K562 (cell line): ENCODE measurements around the gene UHRF1. TPM values are rescaled to one million over a fixed set of nuclear protein-coding genes. Genes with fewer than 3 reads are reported as not detected.

Source experiments
- ATAC-seq: fragments of 200-7000 bp; cut with Tn5 transposase; 3 replicates; pipeline ENCODE4 v1.9.1; 2020; ENCODE audit warnings: moderate library complexity
- BruUV-seq: library from RNA; stranded (reverse); fragments of 400-500 nt; replicated peaks from 2 replicates; lab custom pipeline; 2021; lab: Mats Ljungman, UMichigan
- CTCF ChIA-PET: fragments of 300-600 bp; formaldehyde crosslinking; extraction: SDS; loops from one replicate; lab custom pipeline; 2021; ENCODE audit warnings: low intra/inter-chr PET ratio; lab: Yijun Ruan, JAX
- POLR2A ChIA-PET: fragments of 300-600, 350-650 bp; sonication (Branson Sonifier 250); formaldehyde crosslinking; extraction: SDS; loops from one replicate; lab custom pipeline; 2021; ENCODE audit warnings: antibody characterized with exemption, inconsistent platforms; lab: Yijun Ruan, JAX
- DNase-seq, 4 experiments: peaks; one replicate each; pipeline versions ENCODE4 v3.0.0 to v3.0.0-alpha.2; 2011 to 2018; ENCODE audit warnings: low spot score in 3 of 4, mixed read lengths in 3 of 4; ENCODE audit errors: extremely low read depth in 1 of 4
- FAIRE-seq: peaks from 2 replicates; lab custom pipeline; 2011; peaks lifted over from hg19 to GRCh38; lab: Jason Lieb, UNC
- H2AFZ ChIP-seq: 2 replicates; pipeline ENCODE4 v1.6.0; 2011; ENCODE audit warnings: low read depth, low read length, control low read depth, inconsistent platforms
- H3K27ac ChIP-seq: fragments of 200-600 bp; 3 replicates; pipeline ENCODE4 v1.8.0; 2011; ENCODE audit warnings: low read depth, mild to moderate bottlenecking, control low read depth, inconsistent platforms, low read length, moderate library complexity, mixed read lengths; ENCODE audit errors: extremely low read depth
- H3K27me3 ChIP-seq, 2 experiments: fragments of 300-600 bp in 1 of 2; 2 replicates in 1 of 2; 3 replicates in 1 of 2; pipeline versions ENCODE4 v1.6.0 to v1.8.0; 2011; ENCODE audit warnings: inconsistent platforms in 2 of 2, low read length in 2 of 2, mild to moderate bottlenecking in 1 of 2, mixed read lengths in 1 of 2, moderate library complexity in 1 of 2; ENCODE audit not compliant: control insufficient read depth in 2 of 2, insufficient read depth in 2 of 2
- H3K36me3 ChIP-seq: fragments of 300-600 bp; 3 replicates; pipeline ENCODE4 v1.8.0; 2011; ENCODE audit warnings: mild to moderate bottlenecking, low read length, inconsistent platforms; ENCODE audit not compliant: control insufficient read depth, insufficient read depth
- H3K4me1 ChIP-seq, 2 experiments: fragments of 200-600 bp in 1 of 2; replicated peaks in 1 of 2; 2 replicates in 1 of 2; 3 replicates in 1 of 2; pipeline versions ENCODE4 v1.5.1 to v1.8.0; 2011; ENCODE audit warnings: inconsistent platforms in 2 of 2, low read length in 2 of 2, mild to moderate bottlenecking in 1 of 2, mixed read lengths in 1 of 2, moderate library complexity in 1 of 2; ENCODE audit not compliant: control insufficient read depth in 2 of 2, insufficient read depth in 2 of 2
- H3K4me2 ChIP-seq: 2 replicates; pipeline ENCODE4 v1.6.1; 2011; ENCODE audit warnings: low read length, control low read depth, inconsistent platforms, mixed read lengths; ENCODE audit not compliant: insufficient read depth
- H3K4me3 ChIP-seq: fragments of 200-600 bp; sonication (generic), shearing (Covaris generic); 2 replicates; pipeline ENCODE4 v1.5.1; 2016; ENCODE audit warnings: control low read depth, inconsistent platforms
- H3K79me2 ChIP-seq: fragments of 200-600 bp; 3 replicates; pipeline ENCODE4 v1.8.0; 2011; ENCODE audit warnings: low read length, inconsistent platforms; ENCODE audit not compliant: control insufficient read depth, insufficient read depth
- H3K9ac ChIP-seq, 2 experiments: 2 replicates each; pipeline versions ENCODE4 v1.6.0 to v1.6.1; 2011; ENCODE audit warnings: low read depth in 2 of 2, low read length in 2 of 2, control low read depth in 1 of 2, inconsistent platforms in 1 of 2, mild to moderate bottlenecking in 1 of 2, mixed read lengths in 1 of 2; ENCODE audit not compliant: insufficient read depth in 1 of 2
- H3K9me1 ChIP-seq: one replicate; pipeline ENCODE4 v1.6.0; 2011; ENCODE audit warnings: inconsistent platforms, mild to moderate bottlenecking, low read length, moderate library complexity; ENCODE audit not compliant: control insufficient read depth, insufficient read depth
- H3K9me3 ChIP-seq: replicated peaks from 2 replicates; pipeline ENCODE4 v1.5.1; 2011; ENCODE audit warnings: low read depth, low read length, inconsistent platforms; ENCODE audit not compliant: control insufficient read depth, insufficient read depth
- H4K20me1 ChIP-seq: replicated peaks from 2 replicates; pipeline ENCODE4 v1.6.1; 2011; ENCODE audit warnings: low read length, inconsistent platforms, mixed read lengths; ENCODE audit not compliant: control insufficient read depth, insufficient read depth
- ETS1 ChIP-seq: conservative IDR thresholded peaks from 2 replicates; pipeline ENCODE4 v1.6.1; 2011; ENCODE audit warnings: low read depth, mild to moderate bottlenecking, low read length; ENCODE audit not compliant: control insufficient read depth
- GABPB1 ChIP-seq: sonication (generic); formaldehyde crosslinking; IDR thresholded peaks from 2 replicates; pipeline ENCODE4 v1.8.0; 2022; ENCODE audit warnings: mild to moderate bottlenecking, missing genetic modification reagents
- WGBS: fragments of 100-300 bp; shearing (Covaris generic); methylation state at CpG from one replicate; pipeline ENCODE4 v1.1.6; 2016; ENCODE audit warnings: low coverage, mixed read lengths; ENCODE audit not compliant: insufficient coverage; ENCODE audit errors: missing lambda C conversion rate; 5-methylcytosine and 5-hydroxymethylcytosine counted together
- in situ Hi-C: fragments of 300-500 bp; cut with MboI; formaldehyde crosslinking; loops from 4 replicates; pipeline ENCODE4 v1.15.0; 2018; ENCODE audit warnings: inconsistent platforms, mixed read lengths
- intact Hi-C: fragments of 100-400 bp; cut with micrococcal nuclease; formaldehyde crosslinking; loops from 2 replicates; pipeline ENCODE4 v1.14.2; 2022
- polyA plus RNA-seq, 8 experiments: library from polyadenylated mRNA; depleted of rRNA in 4 of 8; stranded (reverse) in 5 of 8; unstranded in 3 of 8; fragments of >200 nt; fragmentation: Nextera tagmentation in 2 of 8; fragmentation: Illumina TruSeq in 1 of 8; extraction: Ambion mirVana in 2 of 8; extraction: Trizol in 1 of 8; gene quantifications; 2 replicates each; pipeline versions ENCODE4 v1.2.1 to v1.2.3, GENCODE V29; 2011 to 2014; ENCODE audit warnings: inconsistent platforms in 1 of 8, missing spikeins in 1 of 8
- total RNA-seq, 7 experiments: library from RNA; depleted of rRNA in 6 of 7; stranded (reverse); fragments of >200 nt in 6 of 7; fragmentation: Illumina TruSeq in 2 of 7; extraction: Trizol in 2 of 7; gene quantifications; 2 replicates each; pipeline versions ENCODE4 v1.2.1 to v1.2.3, GENCODE V29; 2011 to 2021; ENCODE audit warnings: low replicate concordance in 1 of 7
- TF ChIP-seq, protein P1 (sequence below): sonication (generic); IDR thresholded peaks from 2 replicates; pipeline ENCODE4 v1.6.1; 2016
- TF ChIP-seq, protein P2 (sequence below), 2 experiments: fragments of 450-650 bp in 1 of 2; sonication (generic) in 1 of 2; formaldehyde crosslinking; conservative IDR thresholded peaks; 2 replicates each; pipeline versions ENCODE4 v1.4.0 to v1.8.1; 2020 to 2022; ENCODE audit warnings: mild to moderate bottlenecking in 1 of 2, missing genetic modification reagents in 1 of 2

The UHRF1 gene
- total and polyA plus RNA-seq, 9 of the 15 experiments (the other 6 are each of a cell fraction or from before 2014, with no cell fraction given) = 6.0 to 101 (median 30.9) TPM

DNA sequence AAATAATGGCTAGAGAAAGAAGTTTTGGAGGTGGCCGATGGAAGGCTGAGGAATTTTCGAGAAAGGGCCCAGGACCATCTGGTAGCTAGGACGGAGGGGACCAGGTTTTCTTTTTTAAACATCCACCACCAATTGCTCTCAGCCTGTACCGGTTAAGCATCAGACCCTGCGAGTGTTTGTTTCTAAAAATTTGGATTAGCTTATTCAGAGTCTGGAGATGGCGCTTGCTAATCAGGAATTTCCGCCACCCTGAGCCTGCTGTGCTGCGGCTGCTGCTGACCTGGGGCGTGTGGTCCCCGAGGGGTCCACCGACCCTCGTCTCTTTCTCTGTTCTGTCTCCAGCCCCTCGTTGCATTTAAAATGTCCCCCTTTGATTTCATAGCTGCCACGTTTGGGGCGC lies 2.0 kb downstream of the UHRF1 start:
- peaks cover 56% of the 10 kb centered on the region for H3K36me3 ChIP-seq

More for the DNA sequence above, 2.0 kb downstream of the UHRF1 start:
- peak overlapping the region; percentile 90 for H3K4me2 ChIP-seq
- intact Hi-C loops = loop anchor here (1.0 kb wide), 2 partner anchors 39 to 102 kb away; no protein-coding TSS in a partner anchor
- H3K27me3 ChIP-seq = no peaks in the 10 kb centered on the region
- FAIRE-seq = no peak
- TF ChIP-seq ETS1 (0 out of 2 replicates have a peak, but pooled peaks have one; percentile 7), GABPB1 (0 out of 2 replicates have a peak, but pooled peaks have one; percentile 11)
- TF ChIP-seq, protein P1, sequence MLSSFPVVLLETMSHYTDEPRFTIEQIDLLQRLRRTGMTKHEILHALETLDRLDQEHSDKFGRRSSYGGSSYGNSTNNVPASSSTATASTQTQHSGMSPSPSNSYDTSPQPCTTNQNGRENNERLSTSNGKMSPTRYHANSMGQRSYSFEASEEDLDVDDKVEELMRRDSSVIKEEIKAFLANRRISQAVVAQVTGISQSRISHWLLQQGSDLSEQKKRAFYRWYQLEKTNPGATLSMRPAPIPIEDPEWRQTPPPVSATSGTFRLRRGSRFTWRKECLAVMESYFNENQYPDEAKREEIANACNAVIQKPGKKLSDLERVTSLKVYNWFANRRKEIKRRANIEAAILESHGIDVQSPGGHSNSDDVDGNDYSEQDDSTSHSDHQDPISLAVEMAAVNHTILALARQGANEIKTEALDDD = no peak
- TF ChIP-seq, protein P2, sequence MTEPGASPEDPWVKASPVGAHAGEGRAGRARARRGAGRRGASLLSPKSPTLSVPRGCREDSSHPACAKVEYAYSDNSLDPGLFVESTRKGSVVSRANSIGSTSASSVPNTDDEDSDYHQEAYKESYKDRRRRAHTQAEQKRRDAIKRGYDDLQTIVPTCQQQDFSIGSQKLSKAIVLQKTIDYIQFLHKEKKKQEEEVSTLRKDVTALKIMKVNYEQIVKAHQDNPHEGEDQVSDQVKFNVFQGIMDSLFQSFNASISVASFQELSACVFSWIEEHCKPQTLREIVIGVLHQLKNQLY (CRISPR knock-in tag; conservative IDR thresholded peaks at IDR 0.05) = no peak
- peak overlapping the region; percentile 76; the same call in 1 of the 2 replicates for H2AFZ ChIP-seq
- ChIA-PET POLR2A (interaction anchor here (0.5 to 1.3 kb wide), 4 partner anchors 10 to 101 kb away, joined by 4 to 5 read pairs (median 4); no protein-coding TSS in a partner anchor), CTCF (interaction anchor here (0.5 to 2.1 kb wide), 2 partner anchors 102 to 185 kb away, joined by 3 to 37 read pairs; no protein-coding TSS in a partner anchor)
- peaks cover 10% of the 10 kb centered on the region; the same call in 1 of the 2 replicates for H4K20me1 ChIP-seq
- H3K27ac ChIP-seq = peak overlapping the region; percentile 87
- no peaks in the 10 kb centered on the region for H3K9me3 ChIP-seq
- peaks cover 3% of the 10 kb centered on the region for H3K9me1 ChIP-seq
- H3K9ac ChIP-seq = peak overlapping the region; percentile 75 to 93
- peaks cover 63% of the 10 kb centered on the region for H3K79me2 ChIP-seq
- TSS peak; percentile 43 for BruUV-seq
- no peak for DNase-seq
- H3K4me3 ChIP-seq = peak overlapping the region; percentile 93
- WGBS = 36% methylated on average over 12 of the region's 15 CpGs
- in situ Hi-C loops = loop anchor here (5.0 kb wide), 1 partner anchor 104 kb away; no protein-coding TSS in a partner anchor
- H3K4me1 ChIP-seq = peaks cover 33 to 51% of the 10 kb centered on the region in 2 experiments
- ATAC-seq = no peak
